ENCODE results near the gene CD2AP. TPM values are rescaled to one million over a fixed set of nuclear protein-coding genes. Genes with fewer than 3 reads are reported as not detected.
A peak's percentile ranks its signal among the peaks of the same experiment; 100 is the strongest.

The CD2AP gene
- total and polyA plus RNA-seq, 9 of the 15 experiments (the other 6 are each of a cell fraction or from before 2014, with no cell fraction given): 9.4 to 69.7 (median 38.7) TPM

DNA sequence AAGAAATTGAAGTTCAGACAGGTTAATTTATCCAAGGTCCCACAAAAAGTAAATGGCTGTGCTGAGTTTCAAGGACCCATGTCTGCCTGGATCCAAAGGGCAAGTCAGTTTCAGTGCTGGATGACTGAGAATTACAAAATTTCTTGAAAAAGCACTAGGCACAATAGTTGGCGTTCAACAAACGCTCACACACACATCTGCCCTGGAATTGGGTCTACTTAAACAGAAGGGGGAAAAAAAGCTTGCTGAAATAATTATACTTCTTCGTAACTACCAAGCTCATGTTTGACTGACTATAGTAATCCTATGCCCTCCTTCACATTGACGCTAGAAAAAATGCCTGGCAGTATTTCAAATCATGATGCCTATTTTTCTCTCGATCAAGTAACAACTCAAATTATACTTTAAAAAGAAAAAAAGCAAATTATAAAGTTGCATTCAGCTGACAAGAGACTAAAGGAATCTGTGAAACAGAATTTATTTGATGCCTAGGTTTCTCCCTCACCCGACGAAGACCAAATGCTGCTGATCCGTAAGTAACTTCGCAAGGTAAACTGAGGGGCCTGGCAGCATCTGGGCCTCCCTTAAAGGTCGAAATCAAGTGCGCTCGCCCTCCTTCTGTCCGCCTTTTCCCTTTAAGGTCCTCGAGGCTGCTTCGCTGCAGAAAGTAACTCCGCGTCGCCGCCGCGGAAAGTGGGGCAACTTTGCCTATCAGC, 650 bp upstream of the CD2AP start (continued):
- TF ChIP-seq ZNF3 (CRISPR knock-in tag; IDR thresholded peaks at IDR 0.05) (no peak), ZKSCAN1 (IDR thresholded peaks at IDR 0.05; ENCODE audit: low read depth, low read length) (no peak), ZNF311 (CRISPR knock-in tag; IDR thresholded peaks at IDR 0.05) (no peak), TOE1 (IDR thresholded peaks at IDR 0.05; ENCODE audit: borderline replicate concordance) (peak; percentile 48; the same call in 1 of the 2 replicates), TOE1 (CRISPR knock-in tag; IDR thresholded peaks at IDR 0.05; ENCODE audit: borderline replicate concordance, low read depth) (no peak), RAD51 (IDR thresholded peaks at IDR 0.05; ENCODE audit: borderline replicate concordance, low read depth) (no peak), DIDO1 (tag; IDR thresholded peaks at IDR 0.05; ENCODE audit: low read depth) (no peak), NCOA2 (IDR thresholded peaks at IDR 0.05; ENCODE audit: partially characterized antibody in 2 of 2) (no peak), ARID1B (IDR thresholded peaks at IDR 0.05) (no peak), KDM5B (IDR thresholded peaks at IDR 0.05; ENCODE audit: insufficient replicate concordance, low read depth, low read length) (no peak), U2AF2 (optimal IDR thresholded peaks at IDR 0.05; ENCODE audit: low read depth, low read length) (no peak), RCOR1 (IDR thresholded peaks at IDR 0.05; ENCODE audit: borderline replicate concordance in 1 of 2, low read depth in 2 of 2, low read length in 2 of 2) (no peak), PTTG1 (tag; IDR thresholded peaks at IDR 0.05; ENCODE audit: low read depth) (no peak), ZEB2 (IDR thresholded peaks at IDR 0.05) (no peak), PHTF2 (CRISPR knock-in tag; IDR thresholded peaks at IDR 0.05) (no peak), KAT8 (IDR thresholded peaks at IDR 0.05; ENCODE audit: low read depth) (no peak), SNIP1 (IDR thresholded peaks at IDR 0.05; ENCODE audit: low read depth) (no peak)
- TF ChIP-seq, protein P1, sequence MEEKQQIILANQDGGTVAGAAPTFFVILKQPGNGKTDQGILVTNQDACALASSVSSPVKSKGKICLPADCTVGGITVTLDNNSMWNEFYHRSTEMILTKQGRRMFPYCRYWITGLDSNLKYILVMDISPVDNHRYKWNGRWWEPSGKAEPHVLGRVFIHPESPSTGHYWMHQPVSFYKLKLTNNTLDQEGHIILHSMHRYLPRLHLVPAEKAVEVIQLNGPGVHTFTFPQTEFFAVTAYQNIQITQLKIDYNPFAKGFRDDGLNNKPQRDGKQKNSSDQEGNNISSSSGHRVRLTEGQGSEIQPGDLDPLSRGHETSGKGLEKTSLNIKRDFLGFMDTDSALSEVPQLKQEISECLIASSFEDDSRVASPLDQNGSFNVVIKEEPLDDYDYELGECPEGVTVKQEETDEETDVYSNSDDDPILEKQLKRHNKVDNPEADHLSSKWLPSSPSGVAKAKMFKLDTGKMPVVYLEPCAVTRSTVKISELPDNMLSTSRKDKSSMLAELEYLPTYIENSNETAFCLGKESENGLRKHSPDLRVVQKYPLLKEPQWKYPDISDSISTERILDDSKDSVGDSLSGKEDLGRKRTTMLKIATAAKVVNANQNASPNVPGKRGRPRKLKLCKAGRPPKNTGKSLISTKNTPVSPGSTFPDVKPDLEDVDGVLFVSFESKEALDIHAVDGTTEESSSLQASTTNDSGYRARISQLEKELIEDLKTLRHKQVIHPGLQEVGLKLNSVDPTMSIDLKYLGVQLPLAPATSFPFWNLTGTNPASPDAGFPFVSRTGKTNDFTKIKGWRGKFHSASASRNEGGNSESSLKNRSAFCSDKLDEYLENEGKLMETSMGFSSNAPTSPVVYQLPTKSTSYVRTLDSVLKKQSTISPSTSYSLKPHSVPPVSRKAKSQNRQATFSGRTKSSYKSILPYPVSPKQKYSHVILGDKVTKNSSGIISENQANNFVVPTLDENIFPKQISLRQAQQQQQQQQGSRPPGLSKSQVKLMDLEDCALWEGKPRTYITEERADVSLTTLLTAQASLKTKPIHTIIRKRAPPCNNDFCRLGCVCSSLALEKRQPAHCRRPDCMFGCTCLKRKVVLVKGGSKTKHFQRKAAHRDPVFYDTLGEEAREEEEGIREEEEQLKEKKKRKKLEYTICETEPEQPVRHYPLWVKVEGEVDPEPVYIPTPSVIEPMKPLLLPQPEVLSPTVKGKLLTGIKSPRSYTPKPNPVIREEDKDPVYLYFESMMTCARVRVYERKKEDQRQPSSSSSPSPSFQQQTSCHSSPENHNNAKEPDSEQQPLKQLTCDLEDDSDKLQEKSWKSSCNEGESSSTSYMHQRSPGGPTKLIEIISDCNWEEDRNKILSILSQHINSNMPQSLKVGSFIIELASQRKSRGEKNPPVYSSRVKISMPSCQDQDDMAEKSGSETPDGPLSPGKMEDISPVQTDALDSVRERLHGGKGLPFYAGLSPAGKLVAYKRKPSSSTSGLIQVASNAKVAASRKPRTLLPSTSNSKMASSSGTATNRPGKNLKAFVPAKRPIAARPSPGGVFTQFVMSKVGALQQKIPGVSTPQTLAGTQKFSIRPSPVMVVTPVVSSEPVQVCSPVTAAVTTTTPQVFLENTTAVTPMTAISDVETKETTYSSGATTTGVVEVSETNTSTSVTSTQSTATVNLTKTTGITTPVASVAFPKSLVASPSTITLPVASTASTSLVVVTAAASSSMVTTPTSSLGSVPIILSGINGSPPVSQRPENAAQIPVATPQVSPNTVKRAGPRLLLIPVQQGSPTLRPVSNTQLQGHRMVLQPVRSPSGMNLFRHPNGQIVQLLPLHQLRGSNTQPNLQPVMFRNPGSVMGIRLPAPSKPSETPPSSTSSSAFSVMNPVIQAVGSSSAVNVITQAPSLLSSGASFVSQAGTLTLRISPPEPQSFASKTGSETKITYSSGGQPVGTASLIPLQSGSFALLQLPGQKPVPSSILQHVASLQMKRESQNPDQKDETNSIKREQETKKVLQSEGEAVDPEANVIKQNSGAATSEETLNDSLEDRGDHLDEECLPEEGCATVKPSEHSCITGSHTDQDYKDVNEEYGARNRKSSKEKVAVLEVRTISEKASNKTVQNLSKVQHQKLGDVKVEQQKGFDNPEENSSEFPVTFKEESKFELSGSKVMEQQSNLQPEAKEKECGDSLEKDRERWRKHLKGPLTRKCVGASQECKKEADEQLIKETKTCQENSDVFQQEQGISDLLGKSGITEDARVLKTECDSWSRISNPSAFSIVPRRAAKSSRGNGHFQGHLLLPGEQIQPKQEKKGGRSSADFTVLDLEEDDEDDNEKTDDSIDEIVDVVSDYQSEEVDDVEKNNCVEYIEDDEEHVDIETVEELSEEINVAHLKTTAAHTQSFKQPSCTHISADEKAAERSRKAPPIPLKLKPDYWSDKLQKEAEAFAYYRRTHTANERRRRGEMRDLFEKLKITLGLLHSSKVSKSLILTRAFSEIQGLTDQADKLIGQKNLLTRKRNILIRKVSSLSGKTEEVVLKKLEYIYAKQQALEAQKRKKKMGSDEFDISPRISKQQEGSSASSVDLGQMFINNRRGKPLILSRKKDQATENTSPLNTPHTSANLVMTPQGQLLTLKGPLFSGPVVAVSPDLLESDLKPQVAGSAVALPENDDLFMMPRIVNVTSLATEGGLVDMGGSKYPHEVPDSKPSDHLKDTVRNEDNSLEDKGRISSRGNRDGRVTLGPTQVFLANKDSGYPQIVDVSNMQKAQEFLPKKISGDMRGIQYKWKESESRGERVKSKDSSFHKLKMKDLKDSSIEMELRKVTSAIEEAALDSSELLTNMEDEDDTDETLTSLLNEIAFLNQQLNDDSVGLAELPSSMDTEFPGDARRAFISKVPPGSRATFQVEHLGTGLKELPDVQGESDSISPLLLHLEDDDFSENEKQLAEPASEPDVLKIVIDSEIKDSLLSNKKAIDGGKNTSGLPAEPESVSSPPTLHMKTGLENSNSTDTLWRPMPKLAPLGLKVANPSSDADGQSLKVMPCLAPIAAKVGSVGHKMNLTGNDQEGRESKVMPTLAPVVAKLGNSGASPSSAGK (IDR thresholded peaks at IDR 0.05): peak; percentile 45; the same call in 1 of the 2 replicates
